T-helper 2 cell treated with Interferon-gamma antibody and Interleukin-4, amounts not matched to agents 5 μg/mL and 100 μg/mL, for 36 hours (primary cell): ENCODE measurements around the gene NUCKS1.

Source experiments
- DNase-seq: peaks from one replicate; pipeline ENCODE4 v3.0.0; 2021; ENCODE audit warnings: low spot score
- H3K27ac Mint-ChIP-seq: one replicate; pipeline ENCODE4 v1.8.0; 2021; ENCODE audit warnings: mild to moderate bottlenecking, mixed read lengths
- H3K27me3 Mint-ChIP-seq: one replicate; pipeline ENCODE4 v1.8.0; 2021; ENCODE audit warnings: low read depth, mixed read lengths
- H3K36me3 Mint-ChIP-seq: one replicate; pipeline ENCODE4 v1.8.0; 2021; ENCODE audit warnings: low read depth, mixed read lengths
- H3K4me1 Mint-ChIP-seq: one replicate; pipeline ENCODE4 v1.8.0; 2021; ENCODE audit warnings: low read depth, mixed read lengths
- H3K4me3 Mint-ChIP-seq: one replicate; pipeline ENCODE4 v1.8.0; 2022; ENCODE audit warnings: mild to moderate bottlenecking, moderate library complexity, mixed read lengths
- H3K9me3 Mint-ChIP-seq: one replicate; pipeline ENCODE4 v1.8.0; 2021; ENCODE audit warnings: mixed read lengths

NUCKS1 gene

DNA sequence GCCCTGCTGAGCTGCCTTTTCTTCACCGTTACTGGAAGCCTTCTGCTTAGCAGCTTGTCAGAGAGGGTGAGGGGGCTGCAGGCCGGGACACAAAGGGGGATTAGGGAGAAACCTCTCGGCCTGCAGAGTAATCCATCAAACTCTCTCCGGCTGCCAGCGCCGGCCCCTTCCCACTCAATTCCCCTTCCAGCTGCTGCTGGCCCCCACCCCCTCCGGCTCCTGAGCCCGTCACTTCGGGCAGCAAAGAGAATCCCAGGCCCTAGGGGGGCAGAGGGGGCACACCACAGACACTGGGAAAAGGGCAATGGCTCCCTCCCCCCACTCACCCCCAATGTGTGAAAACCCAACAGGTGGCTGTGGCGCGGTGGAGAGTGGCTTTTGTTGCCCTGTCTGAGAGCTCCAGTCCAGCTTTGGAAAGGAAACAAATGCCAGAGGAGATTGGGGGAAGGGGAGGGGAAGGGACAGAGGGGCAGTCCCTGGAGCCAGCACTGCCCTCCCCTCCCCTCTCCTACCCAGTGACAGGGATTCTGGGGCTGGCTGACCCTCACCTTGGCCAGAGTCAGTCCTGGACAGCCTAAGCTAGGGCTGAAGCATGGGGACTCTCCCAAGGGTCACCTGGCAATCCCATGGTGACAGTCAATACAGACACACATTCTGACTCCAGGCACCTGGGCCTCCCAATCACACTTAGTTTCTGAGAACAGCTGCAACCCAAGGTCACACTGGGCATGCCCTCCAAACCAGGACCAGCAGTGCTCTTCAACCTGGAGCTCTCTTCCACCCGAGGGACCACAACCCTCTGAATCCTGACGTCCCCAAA, 79.2 kb downstream of the NUCKS1 start:
- no peaks in the 10 kb centered on the region for H3K9me3 Mint-ChIP-seq
- peaks cover 5% of the 10 kb centered on the region for H3K27me3 Mint-ChIP-seq
- H3K27ac Mint-ChIP-seq, result no peak overlapping the region
- H3K36me3 Mint-ChIP-seq, result no peaks in the 10 kb centered on the region
- no peaks in the 10 kb centered on the region for H3K4me1 Mint-ChIP-seq
- H3K4me3 Mint-ChIP-seq, result no peak overlapping the region
- no peak for DNase-seq

DNA sequence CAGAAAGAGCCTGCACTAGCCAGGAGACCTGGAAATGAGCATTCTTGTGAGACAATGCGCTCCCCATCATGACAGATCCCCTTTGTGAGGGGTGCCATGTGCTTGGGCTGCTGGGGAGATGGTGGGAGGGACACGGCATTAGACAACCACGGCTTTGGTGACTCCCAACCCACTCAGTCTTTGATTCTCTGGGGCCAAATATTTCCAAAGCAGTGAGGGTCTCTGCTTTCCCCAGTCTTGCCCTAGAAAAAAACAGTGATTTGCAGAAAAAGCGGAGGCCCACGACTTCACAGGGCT, 79.9 kb downstream of the NUCKS1 start:
- Mint-ChIP-seq H3K9me3 (no peaks in the 10 kb centered on the region), H3K27me3 (no peaks in the 10 kb centered on the region), H3K36me3 (no peaks in the 10 kb centered on the region), H3K27ac (no peak overlapping the region), H3K4me3 (no peak overlapping the region), H3K4me1 (peaks cover 3% of the 10 kb centered on the region)
- no peak for DNase-seq

DNA sequence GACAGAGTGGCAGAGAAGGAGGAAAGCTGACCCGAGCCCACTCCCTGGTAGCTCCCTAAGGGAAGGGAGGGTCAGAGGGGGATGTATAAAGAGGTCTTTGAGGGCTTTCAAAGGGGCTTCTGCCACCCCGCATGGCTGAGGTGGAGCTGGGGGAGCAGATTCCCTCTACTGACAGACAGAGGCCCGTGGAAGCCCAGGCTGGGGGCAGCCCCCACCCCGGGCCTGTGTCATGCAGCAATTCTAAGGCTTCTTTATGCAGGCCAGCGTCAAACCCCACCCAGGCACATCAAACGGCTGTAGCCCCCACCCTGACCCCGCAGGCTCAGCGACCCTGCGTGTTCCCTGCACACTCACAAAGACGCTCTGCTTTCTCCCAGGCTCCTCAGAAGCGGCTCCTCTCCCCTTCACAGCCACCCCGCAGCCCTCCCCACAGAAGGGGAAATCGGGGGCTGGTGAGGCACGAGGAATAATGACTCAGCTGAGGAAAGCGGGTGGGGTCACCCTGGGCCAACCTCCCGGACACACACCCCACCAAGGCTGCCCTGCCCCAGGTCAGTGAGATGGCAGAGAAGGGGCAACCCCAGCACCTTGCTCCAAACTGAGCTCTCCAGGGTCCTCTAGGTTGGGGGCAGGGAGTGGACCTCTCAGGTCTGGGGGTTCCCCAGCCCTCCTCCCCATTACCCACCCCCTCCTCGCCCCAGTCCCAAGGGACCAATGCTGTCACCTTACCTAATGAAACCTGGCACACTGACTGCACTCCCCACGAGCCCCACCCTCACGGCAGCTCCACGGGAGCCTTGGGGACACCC, 80.4 kb downstream of the NUCKS1 start:
- H3K27ac Mint-ChIP-seq, result no peak overlapping the region
- no peaks in the 10 kb centered on the region for H3K9me3 Mint-ChIP-seq
- no peak overlapping the region for H3K4me3 Mint-ChIP-seq
- H3K36me3 Mint-ChIP-seq, result no peaks in the 10 kb centered on the region
- H3K27me3 Mint-ChIP-seq, result no peaks in the 10 kb centered on the region
- H3K4me1 Mint-ChIP-seq, result peaks cover 4% of the 10 kb centered on the region
- no peak for DNase-seq

DNA sequence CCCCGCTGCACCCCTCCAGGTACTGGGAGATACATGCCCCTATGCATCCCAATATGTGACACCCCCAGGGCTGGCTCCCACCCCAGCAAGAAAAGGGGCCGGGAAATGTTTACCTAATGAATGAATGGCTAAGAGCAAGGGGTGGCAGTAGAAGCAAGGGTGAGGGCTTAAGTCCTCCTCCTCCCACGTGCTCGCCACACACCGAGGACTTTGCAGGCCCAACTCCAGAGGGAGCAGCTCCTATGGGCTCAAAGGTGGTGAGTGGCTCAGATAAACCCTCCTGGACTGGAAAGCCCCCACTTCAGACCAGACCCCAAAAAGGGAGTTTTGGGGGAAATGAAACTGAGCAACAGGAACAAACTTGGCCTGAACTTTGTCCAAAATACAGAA, 81.0 kb downstream of the NUCKS1 start:
- H3K27me3 Mint-ChIP-seq, result no peaks in the 10 kb centered on the region
- H3K4me3 Mint-ChIP-seq, result no peak overlapping the region
- H3K4me1 Mint-ChIP-seq, result peaks cover 4% of the 10 kb centered on the region
- H3K36me3 Mint-ChIP-seq, result no peaks in the 10 kb centered on the region
- no peak overlapping the region for H3K27ac Mint-ChIP-seq
- DNase-seq, result no peak
- H3K9me3 Mint-ChIP-seq, result no peaks in the 10 kb centered on the region

DNA sequence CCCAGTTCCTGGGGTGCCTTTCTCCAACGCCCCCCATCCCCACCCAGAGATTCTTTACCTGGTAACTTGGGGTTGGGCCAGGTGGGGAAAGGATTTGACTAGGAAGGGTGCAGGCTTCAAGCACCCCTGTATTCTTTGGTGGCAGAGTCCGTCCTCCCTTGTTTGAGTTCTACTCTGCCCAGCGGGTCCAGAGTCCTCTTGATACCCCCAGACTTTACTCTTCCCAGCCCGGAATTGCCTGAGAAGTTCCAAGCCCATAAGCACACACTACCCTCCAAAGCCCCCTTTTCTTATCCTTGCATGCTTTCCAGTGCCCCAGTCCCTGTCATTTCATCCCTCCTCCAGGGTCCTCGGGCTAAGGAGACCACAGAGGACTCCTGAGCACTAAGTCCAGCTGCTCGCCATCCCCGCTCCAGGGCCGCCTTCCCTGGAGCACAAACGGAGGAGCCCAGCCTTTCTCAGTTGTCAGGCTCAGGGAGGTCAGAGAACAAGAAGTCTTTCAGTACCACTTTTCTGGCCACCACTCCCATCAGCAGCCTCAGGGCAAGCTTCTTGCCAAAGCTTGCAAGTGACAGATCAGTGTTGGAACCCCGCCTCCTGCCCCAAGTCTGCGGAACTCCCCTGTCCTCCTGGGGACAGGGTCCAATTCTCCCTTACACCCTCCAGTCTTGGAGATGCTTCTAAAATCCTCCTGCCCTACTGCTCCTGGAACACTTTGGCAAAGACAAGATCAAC, 81.9 kb downstream of the NUCKS1 start:
- H3K4me1 Mint-ChIP-seq, result peaks cover 4% of the 10 kb centered on the region
- no peaks in the 10 kb centered on the region for H3K9me3 Mint-ChIP-seq
- H3K36me3 Mint-ChIP-seq, result no peaks in the 10 kb centered on the region
- no peak overlapping the region for H3K4me3 Mint-ChIP-seq
- no peaks in the 10 kb centered on the region for H3K27me3 Mint-ChIP-seq
- DNase-seq, result no peak
- H3K27ac Mint-ChIP-seq, result no peak overlapping the region

DNA sequence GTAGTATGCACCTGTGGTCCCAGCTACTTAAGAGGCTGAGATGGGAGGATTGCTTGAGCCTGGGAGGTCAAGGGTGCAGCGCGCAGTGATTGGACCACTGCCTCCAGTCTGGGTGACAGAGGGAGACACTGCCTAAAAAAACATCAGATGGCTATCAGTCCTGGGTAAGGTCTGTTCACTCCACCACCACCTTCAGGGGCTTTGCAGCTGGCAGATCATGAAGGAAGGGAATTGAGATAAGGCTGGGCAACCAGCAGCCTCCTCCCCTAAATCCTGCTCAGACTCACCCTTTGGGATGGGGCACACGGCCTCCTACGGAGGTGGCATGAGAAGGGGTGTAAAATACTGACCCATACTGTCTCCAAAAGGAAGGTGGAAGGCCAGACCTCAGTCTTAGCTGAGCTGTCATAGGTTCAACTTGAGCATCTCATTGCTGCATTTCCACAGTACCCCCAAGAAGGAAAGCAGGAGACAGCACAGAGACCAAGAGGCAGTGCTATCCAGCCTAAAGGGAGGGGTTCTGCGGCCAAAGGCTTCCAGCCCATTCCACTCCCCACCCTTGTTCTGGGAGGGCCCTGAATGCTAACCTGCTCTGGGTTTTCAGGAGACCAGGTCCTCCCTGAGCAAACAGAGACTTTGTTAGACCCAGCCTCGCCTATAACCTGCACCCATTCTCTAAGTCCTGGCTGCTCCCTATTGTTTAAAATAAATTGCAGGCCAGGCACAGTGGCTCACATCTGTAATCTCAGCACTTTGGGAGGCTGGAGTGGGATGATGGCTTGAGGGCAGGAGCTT, 83.4 kb downstream of the NUCKS1 start:
- Mint-ChIP-seq H3K36me3 (no peaks in the 10 kb centered on the region), H3K4me1 (peaks cover 4% of the 10 kb centered on the region), H3K27me3 (no peaks in the 10 kb centered on the region), H3K27ac (no peak overlapping the region), H3K9me3 (no peaks in the 10 kb centered on the region), H3K4me3 (no peak overlapping the region)
- DNase-seq, result no peak

DNA sequence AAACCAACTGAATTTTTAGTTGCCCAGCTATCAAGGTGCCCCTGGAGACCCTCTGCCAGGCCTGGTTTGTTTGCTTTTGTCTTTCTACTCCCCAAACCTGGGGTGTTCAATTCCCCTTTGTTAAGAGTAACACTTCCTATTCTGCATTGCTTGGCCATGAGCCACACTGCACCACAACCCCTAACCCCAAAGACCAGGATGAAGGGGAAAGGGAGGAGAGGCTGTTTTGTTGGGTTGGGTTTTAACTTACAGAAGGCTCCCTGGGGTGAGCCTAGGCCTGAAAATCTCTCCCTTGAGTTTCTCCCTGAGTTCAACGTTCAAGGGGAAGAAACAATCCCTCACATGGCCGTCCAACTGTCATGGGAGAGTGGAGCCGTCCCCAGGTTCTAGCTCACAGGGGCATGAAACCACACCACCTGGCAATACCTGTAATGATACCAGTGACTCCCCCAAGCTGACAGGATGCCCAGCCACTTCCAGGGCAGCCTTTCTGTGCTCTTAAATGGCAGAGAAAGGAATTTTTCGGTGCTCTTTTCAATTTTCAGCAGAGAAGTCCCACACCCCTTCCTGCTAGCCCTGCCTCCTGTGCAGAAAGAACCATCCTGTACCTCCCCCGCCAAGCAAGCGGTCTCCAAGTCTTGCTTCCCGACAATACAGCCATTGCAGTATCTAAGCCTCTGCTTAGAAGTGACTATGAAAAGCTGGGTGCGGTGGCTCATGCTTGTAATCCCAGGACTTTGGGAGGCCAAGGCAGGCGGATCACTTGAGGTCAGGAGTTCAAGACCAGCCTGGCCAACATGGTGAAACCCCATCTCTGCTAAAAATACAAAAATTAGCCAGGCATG, 84.6 kb downstream of the NUCKS1 start:
- H3K27ac Mint-ChIP-seq, result no peak overlapping the region
- H3K36me3 Mint-ChIP-seq, result no peaks in the 10 kb centered on the region
- no peak for DNase-seq
- no peaks in the 10 kb centered on the region for H3K27me3 Mint-ChIP-seq
- no peak overlapping the region for H3K4me3 Mint-ChIP-seq
- no peaks in the 10 kb centered on the region for H3K9me3 Mint-ChIP-seq
- peaks cover 4% of the 10 kb centered on the region for H3K4me1 Mint-ChIP-seq

DNA sequence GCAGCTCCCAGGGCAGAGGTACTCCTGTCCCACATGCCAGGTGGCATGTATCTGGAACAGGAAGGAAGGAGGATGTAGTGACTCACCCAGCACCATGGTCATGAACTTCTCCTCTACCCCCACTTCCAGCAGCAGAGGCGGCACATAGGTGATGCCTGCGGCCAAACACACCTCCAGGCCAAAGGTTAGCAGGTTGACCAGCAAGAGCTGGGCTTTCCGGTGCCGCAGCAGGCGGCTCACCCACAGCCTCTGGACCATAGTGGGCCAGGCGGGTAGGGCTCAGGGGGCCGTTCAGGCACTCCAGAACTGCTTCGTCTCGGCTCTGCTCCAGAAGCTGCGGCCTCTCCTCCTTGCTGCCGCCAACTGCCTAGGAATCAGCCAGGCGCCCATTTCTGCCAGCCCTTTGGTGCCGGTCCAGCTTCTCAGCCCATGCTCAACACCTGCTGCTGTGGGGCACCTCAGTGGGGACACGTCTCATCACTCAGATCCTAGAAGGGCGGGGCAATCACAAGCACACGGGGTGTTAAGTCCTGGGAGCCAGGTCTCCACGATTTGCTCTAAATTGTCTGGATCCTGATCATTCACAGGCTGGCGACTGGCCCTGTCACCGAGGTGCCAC, 85.5 kb downstream of the NUCKS1 start:
- no peaks in the 10 kb centered on the region for H3K36me3 Mint-ChIP-seq
- H3K4me3 Mint-ChIP-seq, result no peak overlapping the region
- H3K9me3 Mint-ChIP-seq, result no peaks in the 10 kb centered on the region
- no peak for DNase-seq
- peaks cover 5% of the 10 kb centered on the region for H3K4me1 Mint-ChIP-seq
- no peak overlapping the region for H3K27ac Mint-ChIP-seq
- no peaks in the 10 kb centered on the region for H3K27me3 Mint-ChIP-seq

DNA sequence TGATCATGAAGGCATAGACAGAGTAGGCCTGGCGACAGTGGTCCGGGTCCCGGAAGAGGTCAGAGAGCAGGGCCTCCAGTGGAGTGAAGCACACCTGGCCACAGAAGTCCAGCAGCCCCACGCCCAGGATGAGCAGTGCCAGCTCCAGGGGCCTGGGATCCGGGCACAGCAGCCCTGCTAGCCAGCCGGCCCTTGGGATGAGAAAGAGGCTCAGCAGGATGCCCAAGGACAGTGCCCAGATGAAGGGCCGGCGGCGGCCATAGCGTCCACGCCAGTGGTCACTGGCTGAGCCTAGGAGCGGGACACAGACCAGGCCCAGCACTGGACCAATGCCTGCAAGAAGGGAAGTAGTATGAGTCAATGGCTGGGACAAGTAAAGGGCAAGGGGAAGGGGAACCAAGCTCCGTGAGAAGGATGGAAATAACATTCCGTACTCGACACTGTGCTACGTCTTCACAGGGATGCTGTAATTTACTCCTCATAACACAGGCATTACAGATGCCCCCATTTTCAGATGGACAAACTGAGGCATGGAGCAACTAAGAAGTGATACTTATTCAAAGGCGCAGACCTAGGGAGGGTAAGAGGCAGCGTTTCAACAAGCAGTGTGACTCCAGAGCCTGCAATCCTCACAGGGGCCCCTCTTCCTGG, 86.6 kb downstream of the NUCKS1 start:
- H3K27ac Mint-ChIP-seq, result no peak overlapping the region
- no peak for DNase-seq
- H3K9me3 Mint-ChIP-seq, result no peaks in the 10 kb centered on the region
- no peaks in the 10 kb centered on the region for H3K36me3 Mint-ChIP-seq
- no peak overlapping the region for H3K4me3 Mint-ChIP-seq
- H3K27me3 Mint-ChIP-seq, result no peaks in the 10 kb centered on the region
- H3K4me1 Mint-ChIP-seq, result peaks cover 5% of the 10 kb centered on the region
